Glomerular visceral epithelial cell (primary cell): Measurements from ENCODE around the gene ZBTB7C.

Experiments
- DNase-seq: peaks from one replicate; pipeline ENCODE4 v3.0.0-alpha.2; 2016; ENCODE audit errors: extremely low spot score

ZBTB7C gene

GRCh38 chr18:48418539-48419276 lies 9.5 kb upstream of the ZBTB7C start:
- DNase-seq, result no peak

- no peak for DNase-seq
These were observed 8.8 kb upstream of the ZBTB7C start for GRCh38 chr18:48417985-48418384.

- DNase-seq, result no peak
These were observed 4.2 kb upstream of the ZBTB7C start for GRCh38 chr18:48413342-48413741.

- DNase-seq, result peak; percentile 31
These were observed 3.3 kb upstream of the ZBTB7C start for GRCh38 chr18:48412339-48412929.

- peak; percentile 82 for DNase-seq
These were observed 1.1 kb upstream of the ZBTB7C start for GRCh38 chr18:48410095-48410920.

GRCh38 chr18:48409591-48410094 lies 460 bp upstream of the ZBTB7C start:
- DNase-seq, result no peak

GRCh38 chr18:48408111-48408726 lies 964 bp downstream of the ZBTB7C start:
- DNase-seq, result no peak

- DNase-seq, result no peak
These were observed 1.8 kb downstream of the ZBTB7C start for GRCh38 chr18:48407358-48407757.

GRCh38 chr18:48405978-48406377 lies 3.2 kb downstream of the ZBTB7C start:
- DNase-seq, result no peak

- DNase-seq, result no peak
These were observed 4.3 kb downstream of the ZBTB7C start for GRCh38 chr18:48404716-48405507.

GRCh38 chr18:48402953-48403352 lies 6.2 kb downstream of the ZBTB7C start:
- no peak for DNase-seq

- no peak for DNase-seq
These were observed 9.7 kb downstream of the ZBTB7C start for GRCh38 chr18:48399303-48400075.

- DNase-seq, result no peak
These were observed 11.1 kb downstream of the ZBTB7C start for GRCh38 chr18:48398074-48398473.

- no peak for DNase-seq
These were observed 12.2 kb downstream of the ZBTB7C start for GRCh38 chr18:48397021-48397420.

- DNase-seq, result no peak
These were observed 12.6 kb downstream of the ZBTB7C start for GRCh38 chr18:48396561-48396960.

GRCh38 chr18:48395646-48396045 lies 13.5 kb downstream of the ZBTB7C start:
- DNase-seq, result no peak

- no peak for DNase-seq
These were observed 15.0 kb downstream of the ZBTB7C start for GRCh38 chr18:48394176-48394575.

- no peak for DNase-seq
These were observed 15.4 kb downstream of the ZBTB7C start for GRCh38 chr18:48393776-48394175.

GRCh38 chr18:48393170-48393569 lies 16.0 kb downstream of the ZBTB7C start:
- no peak for DNase-seq

GRCh38 chr18:48392268-48392667 lies 16.9 kb downstream of the ZBTB7C start:
- no peak for DNase-seq
